Motor neuron (in vitro differentiated cells): ENCODE data around the gene PLCL2. TPM values are rescaled to one million over a fixed set of nuclear protein-coding genes. Genes with fewer than 3 reads are reported as not detected.
"Not testable (repeated sequence)": the region's sequence is repeated elsewhere in the genome, so short reads cannot be mapped to it uniquely, and the experiment has no call there.

ENCODE experiments used
- ATAC-seq, 8 experiments: fragments of 200-7000 bp; cut with Tn5 transposase; replicated peaks in 6 of 8; 2 replicates each; pipeline ENCODE4 v1.8.0; 2021; ENCODE audit warnings: mild to moderate bottlenecking in 8 of 8, moderate library complexity in 8 of 8
- H3K27ac ChIP-seq, 2 donors: fragments of 250-450 bp; sonication (Bioruptor Pico); 2 replicates each; pipeline ENCODE4 v1.9.0; 2021; ENCODE audit warnings: antibody characterized with exemption in 2 of 2, mild to moderate bottlenecking in 2 of 2, moderate library complexity in 1 of 2
- H3K4me1 ChIP-seq, 2 donors: fragments of 250-450 bp; sonication (Bioruptor Pico); replicated peaks in 1 of 2; 2 replicates each; pipeline ENCODE4 v1.6.1; 2021; ENCODE audit warnings: antibody characterized with exemption in 2 of 2, mild to moderate bottlenecking in 2 of 2, moderate library complexity in 1 of 2
- H3K4me3 ChIP-seq, 5 donors: fragments of 250-450 bp; sonication (Bioruptor Pico); 2 replicates each; pipeline ENCODE4 v1.9.0; 2021; ENCODE audit warnings: antibody characterized with exemption in 5 of 5, mild to moderate bottlenecking in 5 of 5, moderate library complexity in 4 of 5
- WGBS, 10 experiments: fragments of 450-650 bp; shearing (Covaris generic); methylation state at CpG; one replicate each; pipeline ENCODE4 v1.0.0; 2022; 5-methylcytosine and 5-hydroxymethylcytosine counted together
- in situ Hi-C, 9 experiments: fragments of 400-800 bp; cut with MboI; loops; one replicate each; pipeline ENCODE4 v1.15.0; 2021; ENCODE audit warnings: low sequenced_read_pairs in 9 of 9, low pct_unique_long_range_greater_than_20kb in 2 of 9; ENCODE audit not compliant: unreplicated experiment in 9 of 9
- total RNA-seq, 8 experiments: library from RNA; unstranded; fragments of 300-600 nt; gene quantifications; 2 replicates each; pipeline versions ENCODE4 v1.2.3 to v1.2.4, GENCODE V29; 2022

PLCL2 gene
- total RNA-seq, 8 experiments from 2014 or later, result 12.3 to 28.0 (median 21.6) TPM

DNA sequence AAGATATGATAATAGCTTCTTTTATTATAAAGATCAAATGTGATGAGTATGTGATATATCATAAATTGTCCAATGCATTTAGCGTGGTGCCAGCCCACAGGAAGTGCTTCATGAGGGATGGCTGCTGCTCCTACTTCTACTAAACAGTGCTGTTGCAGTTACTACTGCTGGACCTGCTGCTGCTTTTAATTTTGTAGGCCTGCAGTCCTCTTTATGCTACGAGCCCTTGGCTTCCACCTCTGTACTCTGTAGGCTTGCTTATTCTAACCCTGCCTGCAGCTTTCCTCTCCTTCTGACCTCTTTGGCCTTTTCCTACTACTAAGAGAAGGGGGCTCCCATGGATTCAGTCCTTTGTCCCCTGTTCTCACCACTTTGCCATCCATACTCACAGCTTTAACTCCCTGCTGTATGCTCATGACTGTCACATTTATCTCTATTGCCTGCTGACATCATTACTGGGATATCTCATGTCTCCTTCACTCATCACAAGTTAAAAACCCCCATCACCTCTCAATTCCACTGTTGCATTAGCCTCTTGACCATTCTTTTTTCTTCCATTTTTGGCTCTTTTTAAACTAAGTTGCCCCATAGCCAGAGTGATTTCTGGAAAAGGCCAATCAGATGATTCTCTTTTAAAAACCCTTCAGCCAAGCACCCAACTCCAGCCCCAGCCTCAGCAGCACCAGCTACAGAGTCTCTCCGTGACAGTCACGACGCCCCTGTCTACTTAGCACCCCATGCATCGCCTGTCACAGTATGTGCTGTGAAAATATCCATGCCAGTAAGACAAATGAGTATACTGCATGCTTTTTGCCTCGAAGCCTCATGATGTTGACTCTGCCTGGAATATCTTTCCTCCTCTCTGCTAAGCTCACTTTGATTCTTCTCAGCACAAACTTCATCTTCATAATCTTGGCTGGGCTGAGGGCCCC, 56.3 kb downstream of the PLCL2 start:
- Histone ChIP-seq H3K27ac (no peak overlapping the region), H3K4me3 (no peak overlapping the region), H3K4me1 (peaks cover 0 to 6% of the 10 kb centered on the region in 2 donors)
- in situ Hi-C loops, result no loop called here
- peak in 3 of 8 experiments; percentile 34 to 70 (median 40) for ATAC-seq
- 63 to 100% (median 85%) methylated on average over 1 to 7 of the region's 7 CpGs for WGBS, 10 experiments

DNA sequence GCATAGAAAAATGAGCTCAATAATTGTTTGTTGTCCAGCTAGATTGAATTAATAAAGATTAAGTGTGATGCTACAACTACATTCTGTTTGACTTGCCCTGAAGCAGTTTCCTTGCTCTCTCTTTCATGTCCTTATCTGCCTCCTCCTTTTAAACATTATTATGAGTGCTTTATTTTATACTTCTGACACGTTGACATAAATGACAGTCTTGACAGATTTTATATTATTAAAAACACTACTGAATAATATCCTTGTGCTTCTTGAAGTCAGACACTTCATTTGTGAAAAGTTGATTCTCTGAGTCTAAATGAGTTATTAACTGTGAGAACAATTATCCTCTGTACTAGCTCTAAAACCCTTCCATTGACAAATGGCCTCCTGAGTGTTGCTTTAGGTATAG, 58.2 kb downstream of the PLCL2 start:
- in situ Hi-C loops, result no loop called here
- Histone ChIP-seq H3K27ac (no peak overlapping the region), H3K4me1 (peaks cover 0 to 6% of the 10 kb centered on the region in 2 donors), H3K4me3 (no peak overlapping the region)
- no peak for ATAC-seq
- WGBS, 10 experiments, result 0 to 100% (median 78%) methylated on average over 1 of the region's 1 CpG; no CpG with 5 or more reads in 2 of the 10 experiments

DNA sequence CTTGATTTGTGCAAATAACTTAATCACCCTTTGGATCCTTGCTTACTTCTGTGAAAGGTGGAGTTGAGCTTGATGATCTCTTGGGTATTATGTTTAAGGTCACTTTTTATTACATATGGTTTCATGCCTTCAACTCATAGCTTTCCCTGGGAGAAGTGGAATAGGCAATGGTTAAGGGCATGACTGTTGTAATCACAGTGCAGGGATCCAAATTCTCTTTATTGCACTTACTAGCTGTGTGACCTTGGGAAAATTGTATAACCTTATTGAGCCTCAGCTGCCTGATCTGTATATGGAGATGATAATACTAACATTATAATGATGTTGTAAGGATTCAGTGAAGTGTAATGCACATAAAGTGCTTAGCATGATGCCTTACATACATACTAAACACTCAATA, 59.1 kb downstream of the PLCL2 start:
- in situ Hi-C loops, result no loop called here
- Histone ChIP-seq H3K4me1 (peaks cover 1 to 6% of the 10 kb centered on the region in 2 donors), H3K27ac (no peak overlapping the region), H3K4me3 (no peak overlapping the region)
- ATAC-seq, result no peak

DNA sequence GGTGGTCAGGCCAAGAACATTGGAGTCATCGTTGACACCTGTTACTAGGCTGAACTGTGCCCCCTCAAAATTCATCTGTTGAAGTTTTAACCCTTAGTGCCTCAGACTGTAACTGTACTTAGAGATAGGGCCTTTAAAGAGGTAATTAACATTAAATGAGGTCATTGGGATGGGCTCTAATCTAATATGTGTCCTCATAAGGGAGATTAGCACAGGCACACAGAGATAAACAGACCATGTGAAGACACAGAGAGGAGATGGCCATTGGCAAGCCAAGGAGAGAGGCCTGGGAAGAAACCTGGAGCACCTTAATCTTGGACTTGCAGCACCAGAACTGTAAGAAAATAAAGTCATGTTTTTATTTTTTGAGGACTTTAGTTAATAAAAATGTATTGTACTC, 59.6 kb downstream of the PLCL2 start:
- WGBS, 10 experiments, result 60 to 100% (median 89%) methylated on average over 1 of the region's 1 CpG; no CpG with 5 or more reads in 5 of the 10 experiments

GRCh38 chr3:16945330-16945729, 60.6 kb downstream of the PLCL2 start:
- peak in 1 of 8 experiments; percentile 30 for ATAC-seq
- H3K4me3 ChIP-seq, result no peak overlapping the region
- in situ Hi-C loops, result no loop called here
- H3K4me1 ChIP-seq, result peaks cover 2 to 6% of the 10 kb centered on the region in 2 donors
- no peak overlapping the region for H3K27ac ChIP-seq

More for the DNA sequence above, 59.6 kb downstream of the PLCL2 start:
- no peak overlapping the region for H3K27ac ChIP-seq
- no peak overlapping the region for H3K4me3 ChIP-seq
- ATAC-seq, result no peak
- in situ Hi-C loops, result no loop called here
- H3K4me1 ChIP-seq, result peaks cover 2 to 6% of the 10 kb centered on the region in 2 donors

- in situ Hi-C loops, result no loop called here
- Histone ChIP-seq H3K27ac (no peak overlapping the region), H3K4me3 (no peak overlapping the region), H3K4me1 (peaks cover 0 to 2% of the 10 kb centered on the region in 2 donors)
- ATAC-seq, result no peak
- 70 to 100% (median 84%) methylated on average over 1 to 2 of the region's 2 CpGs for WGBS, 10 experiments
These were observed 65.5 kb downstream of the PLCL2 start for GRCh38 chr3:16950282-16950681.

DNA sequence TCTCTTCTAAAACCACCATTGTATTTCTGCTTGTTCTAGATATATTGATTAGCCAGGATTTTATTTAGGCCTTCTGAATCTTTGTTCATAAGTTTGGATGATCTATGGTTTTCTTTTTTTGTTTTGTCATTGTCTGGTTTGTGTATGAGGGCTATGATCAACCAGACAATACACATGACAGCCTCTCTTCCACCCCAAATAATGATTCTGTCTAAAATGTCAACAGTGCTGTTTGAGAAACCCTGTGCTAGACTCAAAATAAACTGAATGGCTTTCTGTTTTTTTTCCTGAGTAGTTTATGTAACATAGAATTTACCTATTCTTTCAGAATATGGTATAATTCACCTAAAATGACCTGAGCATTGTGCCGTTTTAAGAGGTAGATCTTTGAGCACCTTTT, 66.1 kb downstream of the PLCL2 start:
- in situ Hi-C loops, result no loop called here
- H3K4me1 ChIP-seq, result peaks cover 0 to 2% of the 10 kb centered on the region in 2 donors
- no peak overlapping the region for H3K27ac ChIP-seq
- 77 to 100% (median 90%) methylated on average over 1 of the region's 1 CpG; no CpG with 5 or more reads in 1 of the 10 experiments for WGBS, 10 experiments
- no peak for ATAC-seq
- no peak overlapping the region for H3K4me3 ChIP-seq

DNA sequence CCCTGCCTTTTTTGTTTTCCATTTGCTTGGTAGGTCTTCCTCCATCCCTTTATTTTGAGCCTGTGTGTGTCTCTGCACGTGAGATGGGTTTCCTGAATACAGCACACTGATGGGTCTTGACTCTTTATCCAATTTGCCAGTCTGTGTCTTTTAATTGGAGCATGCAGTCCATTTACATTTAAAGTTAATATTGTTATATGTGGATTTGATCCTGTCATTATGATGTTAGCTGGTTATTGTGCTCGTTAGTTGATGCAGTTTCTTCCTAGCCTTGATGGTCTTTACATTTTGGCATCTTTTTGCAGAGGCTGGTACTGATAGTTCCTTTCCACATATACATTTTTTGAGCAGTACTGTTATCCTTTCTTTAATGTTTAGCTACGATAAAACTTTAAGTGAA, 73.1 kb downstream of the PLCL2 start:
- H3K4me1 ChIP-seq, in situ Hi-C loops, H3K27ac ChIP-seq, ATAC-seq, H3K4me3 ChIP-seq: not testable (repeated sequence)
- 83 to 100% (median 100%) methylated on average over 1 to 2 of the region's 3 CpGs; no CpG with 5 or more reads in 1 of the 10 experiments for whole genome bisulfite sequencing, 10 experiments

GRCh38 chr3:16960125-16960524, 75.4 kb downstream of the PLCL2 start:
- ATAC-seq, result peak in 2 of 8 experiments; percentile 56 to 58
- no peak overlapping the region for H3K27ac ChIP-seq
- WGBS, 10 experiments, result 57 to 100% (median 93%) methylated on average over 1 to 2 of the region's 2 CpGs; no CpG with 5 or more reads in 4 of the 10 experiments
- no peaks in the 10 kb centered on the region for H3K4me1 ChIP-seq
- no peak overlapping the region for H3K4me3 ChIP-seq
- in situ Hi-C loops, result no loop called here

- Histone ChIP-seq H3K4me3 (no peak overlapping the region), H3K4me1 (no peaks in the 10 kb centered on the region), H3K27ac (no peak overlapping the region)
- in situ Hi-C loops, result no loop called here
- ATAC-seq, result no peak
- WGBS, 10 experiments, result 56 to 100% (median 86%) methylated on average over 1 to 4 of the region's 4 CpGs; no CpG with 5 or more reads in 2 of the 10 experiments
These were observed 77.0 kb downstream of the PLCL2 start for GRCh38 chr3:16961621-16962205.

DNA sequence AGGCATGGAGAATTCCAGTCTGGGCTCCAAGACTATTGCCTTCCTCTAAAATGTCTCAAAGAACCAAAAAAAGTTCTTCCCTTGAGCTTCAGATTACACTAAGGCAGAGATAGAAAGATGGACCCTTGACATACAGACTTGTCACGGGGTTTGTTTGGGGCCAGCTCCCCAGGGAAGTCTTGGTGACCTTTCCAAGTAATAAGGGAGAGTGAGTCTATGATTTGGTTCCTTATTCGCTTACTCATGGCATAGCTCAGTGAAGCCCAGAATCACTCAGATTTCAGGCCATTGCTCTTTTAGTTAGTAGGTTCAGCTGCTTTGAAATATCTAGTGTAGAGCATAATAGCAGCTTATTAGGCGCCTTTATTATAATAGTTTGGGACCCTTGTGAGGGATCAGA, 90.3 kb downstream of the PLCL2 start:
- no peaks in the 10 kb centered on the region for H3K4me1 ChIP-seq
- ATAC-seq, result no peak
- 78 to 100% (median 100%) methylated on average over 1 to 3 of the region's 3 CpGs; no CpG with 5 or more reads in 4 of the 10 experiments for WGBS, 10 experiments
- no peak overlapping the region for H3K27ac ChIP-seq
- in situ Hi-C loops, result no loop called here
- H3K4me3 ChIP-seq, result no peak overlapping the region

- no peak for ATAC-seq
- Histone ChIP-seq H3K4me3 (no peak overlapping the region), H3K4me1 (no peaks in the 10 kb centered on the region), H3K27ac (no peak overlapping the region)
- in situ Hi-C loops, result no loop called here
- WGBS, 10 experiments, result 47 to 100% (median 82%) methylated on average over 1 to 4 of the region's 4 CpGs
These were observed 93.6 kb downstream of the PLCL2 start for GRCh38 chr3:16978234-16978920.

- in situ Hi-C loops, result no loop called here
- H3K4me1 ChIP-seq, result no peaks in the 10 kb centered on the region
- no peak overlapping the region for H3K27ac ChIP-seq
- ATAC-seq, result no peak
- WGBS, 10 experiments, result 41 to 100% (median 95%) methylated on average over 1 to 3 of the region's 3 CpGs
- H3K4me3 ChIP-seq, result no peak overlapping the region
These were observed 94.1 kb downstream of the PLCL2 start for GRCh38 chr3:16978921-16979271.
